ENCODE data around the gene NASP.

DNA sequence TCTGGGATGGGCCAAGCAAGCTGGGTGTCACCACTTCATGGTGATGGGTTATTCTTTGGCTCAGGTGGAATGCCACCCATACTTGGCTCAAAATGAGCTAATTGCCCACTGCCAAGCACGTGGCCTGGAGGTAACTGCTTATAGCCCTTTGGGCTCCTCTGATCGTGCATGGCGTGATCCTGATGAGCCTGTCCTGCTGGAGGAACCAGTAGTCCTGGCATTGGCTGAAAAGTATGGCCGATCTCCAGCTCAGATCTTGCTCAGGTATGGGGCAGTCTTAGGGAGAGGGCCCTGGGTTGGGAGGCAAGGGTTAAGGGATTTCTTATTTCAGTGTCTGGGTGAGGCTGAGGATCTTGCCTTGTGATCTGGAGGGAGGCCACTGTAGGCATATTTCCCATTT is 15.4 kb upstream of the NASP start:
- TF ChIP-seq, protein P1, sequence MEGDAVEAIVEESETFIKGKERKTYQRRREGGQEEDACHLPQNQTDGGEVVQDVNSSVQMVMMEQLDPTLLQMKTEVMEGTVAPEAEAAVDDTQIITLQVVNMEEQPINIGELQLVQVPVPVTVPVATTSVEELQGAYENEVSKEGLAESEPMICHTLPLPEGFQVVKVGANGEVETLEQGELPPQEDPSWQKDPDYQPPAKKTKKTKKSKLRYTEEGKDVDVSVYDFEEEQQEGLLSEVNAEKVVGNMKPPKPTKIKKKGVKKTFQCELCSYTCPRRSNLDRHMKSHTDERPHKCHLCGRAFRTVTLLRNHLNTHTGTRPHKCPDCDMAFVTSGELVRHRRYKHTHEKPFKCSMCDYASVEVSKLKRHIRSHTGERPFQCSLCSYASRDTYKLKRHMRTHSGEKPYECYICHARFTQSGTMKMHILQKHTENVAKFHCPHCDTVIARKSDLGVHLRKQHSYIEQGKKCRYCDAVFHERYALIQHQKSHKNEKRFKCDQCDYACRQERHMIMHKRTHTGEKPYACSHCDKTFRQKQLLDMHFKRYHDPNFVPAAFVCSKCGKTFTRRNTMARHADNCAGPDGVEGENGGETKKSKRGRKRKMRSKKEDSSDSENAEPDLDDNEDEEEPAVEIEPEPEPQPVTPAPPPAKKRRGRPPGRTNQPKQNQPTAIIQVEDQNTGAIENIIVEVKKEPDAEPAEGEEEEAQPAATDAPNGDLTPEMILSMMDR (IDR thresholded peaks at IDR 0.05): no peak
- no peak for TF ChIP-seq POLR2A (IDR thresholded peaks at IDR 0.05)
- no peak for TF ChIP-seq EP300 (IDR thresholded peaks at IDR 0.05)

Measured in ovary (tissue), 3 donors.